ENCODE results near the gene FAM83F. TPM values are rescaled to one million over a fixed set of nuclear protein-coding genes. Genes with fewer than 3 reads are reported as not detected.

Gene FAM83F
- total RNA-seq, 4 donors from 2014 or later: 32.4 to 52.9 (median 41.2) TPM

GRCh38 chr22:40056559-40056958 lies 61.8 kb downstream of the FAM83F start:
- H3K4me3 ChIP-seq (ENCODE audit: low read depth, poor library complexity, severe bottlenecking): no peak overlapping the region
- TF ChIP-seq POLR2A (IDR thresholded peaks at IDR 0.05) (no peak), CTCF (IDR thresholded peaks at IDR 0.05) (no peak)
- 94 to 98% methylated on average over 3 of the region's 3 CpGs for WGBS, 2 donors
- DNase-seq (ENCODE audit: low spot score in 2 of 2): no peak
- intact Hi-C loops (cut with DNase I; ENCODE audit: low total_unique reads): no loop called here

- no peak for DNase-seq (ENCODE audit: low spot score in 2 of 2)
- intact Hi-C loops (cut with DNase I; ENCODE audit: low total_unique reads): no loop called here
- no peak for TF ChIP-seq POLR2A (IDR thresholded peaks at IDR 0.05)
- TF ChIP-seq CTCF (IDR thresholded peaks at IDR 0.05): no peak
Measured at GRCh38 chr22:40057652-40058051, 62.9 kb downstream of the FAM83F start.

GRCh38 chr22:40058265-40058664 lies 63.5 kb downstream of the FAM83F start:
- DNase-seq (ENCODE audit: low spot score in 2 of 2): no peak
- intact Hi-C loops (cut with DNase I; ENCODE audit: low total_unique reads): no loop called here
- TF ChIP-seq CTCF (IDR thresholded peaks at IDR 0.05) (no peak), POLR2A (IDR thresholded peaks at IDR 0.05) (no peak)

More at GRCh38 chr22:40057652-40058051, 62.9 kb downstream of the FAM83F start:
- no peak overlapping the region for H3K4me3 ChIP-seq (ENCODE audit: low read depth, poor library complexity, severe bottlenecking)

GRCh38 chr22:40065981-40066380 lies 71.2 kb downstream of the FAM83F start:
- 93 to 96% methylated on average over 3 of the region's 3 CpGs for WGBS, 2 donors
- intact Hi-C loops (cut with DNase I; ENCODE audit: low total_unique reads): no loop called here
- no peak overlapping the region for H3K4me3 ChIP-seq (ENCODE audit: low read depth, poor library complexity, severe bottlenecking)
- TF ChIP-seq CTCF (IDR thresholded peaks at IDR 0.05) (no peak), POLR2A (IDR thresholded peaks at IDR 0.05) (no peak)
- DNase-seq (ENCODE audit: low spot score in 2 of 2): no peak

More at GRCh38 chr22:40058265-40058664, 63.5 kb downstream of the FAM83F start:
- no peak overlapping the region for H3K4me3 ChIP-seq (ENCODE audit: low read depth, poor library complexity, severe bottlenecking)
- 64 to 88% methylated on average over 5 of the region's 5 CpGs for WGBS, 2 donors

GRCh38 chr22:40067639-40068038 lies 72.9 kb downstream of the FAM83F start:
- WGBS, 2 donors: 80 to 87% methylated on average over 2 of the region's 2 CpGs
- intact Hi-C loops (cut with DNase I; ENCODE audit: low total_unique reads): no loop called here
- H3K4me3 ChIP-seq (ENCODE audit: low read depth, poor library complexity, severe bottlenecking): no peak overlapping the region
- DNase-seq (ENCODE audit: low spot score in 2 of 2): no peak
- TF ChIP-seq CTCF (IDR thresholded peaks at IDR 0.05): no peak
- TF ChIP-seq POLR2A (IDR thresholded peaks at IDR 0.05): no peak

- no peak overlapping the region for H3K4me3 ChIP-seq (ENCODE audit: low read depth, poor library complexity, severe bottlenecking)
- no peak for TF ChIP-seq CTCF (IDR thresholded peaks at IDR 0.05)
- TF ChIP-seq POLR2A (IDR thresholded peaks at IDR 0.05): no peak
- intact Hi-C loops (cut with DNase I; ENCODE audit: low total_unique reads): no loop called here
- no peak for DNase-seq (ENCODE audit: low spot score in 2 of 2)
Measured at GRCh38 chr22:40070701-40071100, 75.9 kb downstream of the FAM83F start.
